Measurements from ENCODE around the gene VGF.
"Not testable (repeated sequence)": the region's sequence is repeated elsewhere in the genome, so short reads cannot be mapped to it uniquely, and the experiment has no call there.

Gene VGF

GRCh38 chr7:101165075-101165957, at the start of gene VGF:
Gene VGF (minus strand): TSS chr7:101165569. CDS start chr7:101164843, 726 bp downstream.
- peak; percentile 88 to 91 for DNase-seq

GRCh38 chr7:101212014-101212413, 46.6 kb upstream of the VGF start:
- DNase-seq = no peak

GRCh38 chr7:101211501-101211900, 46.1 kb upstream of the VGF start:
- DNase-seq = no peak

DNA sequence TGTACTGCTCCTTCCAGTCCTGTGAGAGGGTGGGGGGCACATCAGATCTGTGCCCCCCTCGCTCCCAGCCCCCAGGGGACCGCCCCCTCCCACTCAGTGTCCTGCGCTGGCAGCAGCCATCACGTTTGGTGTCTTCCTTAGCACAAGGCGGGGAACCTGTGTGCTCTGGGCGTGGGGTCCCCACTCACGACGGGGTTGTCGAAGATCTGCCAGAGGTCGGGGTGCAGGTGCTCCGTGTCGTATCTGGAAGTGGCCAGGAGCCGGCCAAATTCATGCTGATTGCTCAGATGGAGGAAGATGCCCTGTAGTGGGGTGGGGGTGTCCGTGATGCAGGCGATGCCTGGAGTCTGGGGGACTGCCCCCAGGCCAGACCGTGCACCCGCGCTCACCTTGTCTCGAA, 44.8 kb upstream of the VGF start:
- no peak for DNase-seq

DNA sequence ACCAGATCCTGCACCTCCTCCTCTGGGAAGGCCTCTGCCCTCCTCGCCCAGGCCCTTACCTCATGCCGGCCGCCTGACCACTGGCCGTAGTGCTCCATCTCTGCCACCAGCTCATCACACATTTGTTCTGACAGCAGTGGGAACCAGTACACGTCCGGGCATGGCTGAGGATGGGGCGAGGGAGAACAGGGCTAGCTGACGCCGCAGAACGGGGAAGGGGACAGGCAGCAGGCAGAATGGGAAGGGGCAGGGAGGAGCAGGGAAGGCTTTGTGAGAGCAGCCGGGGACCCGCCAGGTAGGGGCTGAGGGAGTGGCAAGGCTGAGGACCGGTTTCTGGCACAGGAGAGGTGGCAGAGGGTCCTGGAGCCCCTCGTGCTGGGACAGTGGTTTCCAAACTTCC, 43.4 kb upstream of the VGF start:
- DNase-seq = no peak

DNA sequence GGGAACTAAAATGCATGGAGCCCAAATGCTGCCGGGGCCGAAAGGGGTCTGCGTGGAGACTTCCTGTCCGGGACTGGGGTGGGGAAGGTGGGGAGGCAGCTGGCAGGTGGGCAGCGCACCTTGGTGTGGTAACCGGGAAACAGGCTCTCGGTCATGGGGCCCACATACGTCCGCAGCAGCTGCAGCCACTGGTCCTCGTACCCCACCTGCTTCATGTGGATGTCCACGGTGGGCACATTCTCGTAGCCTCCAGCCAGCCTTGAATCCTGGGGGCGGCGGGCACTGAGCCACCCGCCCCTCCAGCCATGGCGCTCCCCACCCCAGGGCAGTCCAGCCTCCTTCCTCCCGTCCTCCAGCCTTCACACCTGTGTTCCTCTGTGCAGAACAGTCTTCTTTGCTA, 42.1 kb upstream of the VGF start:
- no peak for DNase-seq

- DNase-seq = no peak
Measured at GRCh38 chr7:101206665-101207042, 41.3 kb upstream of the VGF start.

DNA sequence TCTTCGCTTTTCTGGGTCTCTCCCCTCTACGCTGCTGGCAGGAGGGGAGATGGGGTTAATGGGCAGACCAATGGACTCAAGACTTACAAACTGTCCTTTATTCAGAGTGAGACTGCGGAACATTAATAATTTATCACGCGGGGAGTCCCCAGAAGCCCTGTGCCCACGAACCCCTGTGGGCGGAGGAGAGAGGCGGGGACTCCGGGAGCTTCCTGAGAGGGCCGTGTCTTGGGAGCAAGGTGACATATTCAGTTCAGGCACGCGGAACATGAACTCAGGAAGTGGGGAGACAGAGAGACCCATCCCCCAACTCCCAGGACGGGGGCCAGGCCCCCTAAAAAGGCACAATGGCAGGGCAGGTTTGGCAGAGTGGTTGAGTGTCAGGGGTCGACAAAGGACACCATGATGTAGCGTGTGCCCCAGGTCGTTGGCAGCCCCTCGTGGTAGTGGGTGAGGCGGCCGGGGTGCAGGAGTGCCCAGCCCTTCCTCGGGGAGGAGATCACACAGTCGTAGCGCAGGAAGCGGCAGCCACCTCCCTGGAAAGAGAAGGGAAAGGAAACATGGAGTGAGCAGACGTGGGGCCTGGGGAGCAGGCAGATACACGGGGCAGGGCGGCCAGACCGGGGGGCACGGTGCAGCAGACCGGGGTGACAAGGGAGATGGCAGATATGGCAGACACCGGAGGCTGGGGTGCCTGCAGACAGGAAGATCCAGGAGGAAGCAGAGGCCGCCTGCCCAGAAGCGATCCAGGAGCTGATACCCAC, 40.7 kb upstream of the VGF start:
- no peak for DNase-seq

DNA sequence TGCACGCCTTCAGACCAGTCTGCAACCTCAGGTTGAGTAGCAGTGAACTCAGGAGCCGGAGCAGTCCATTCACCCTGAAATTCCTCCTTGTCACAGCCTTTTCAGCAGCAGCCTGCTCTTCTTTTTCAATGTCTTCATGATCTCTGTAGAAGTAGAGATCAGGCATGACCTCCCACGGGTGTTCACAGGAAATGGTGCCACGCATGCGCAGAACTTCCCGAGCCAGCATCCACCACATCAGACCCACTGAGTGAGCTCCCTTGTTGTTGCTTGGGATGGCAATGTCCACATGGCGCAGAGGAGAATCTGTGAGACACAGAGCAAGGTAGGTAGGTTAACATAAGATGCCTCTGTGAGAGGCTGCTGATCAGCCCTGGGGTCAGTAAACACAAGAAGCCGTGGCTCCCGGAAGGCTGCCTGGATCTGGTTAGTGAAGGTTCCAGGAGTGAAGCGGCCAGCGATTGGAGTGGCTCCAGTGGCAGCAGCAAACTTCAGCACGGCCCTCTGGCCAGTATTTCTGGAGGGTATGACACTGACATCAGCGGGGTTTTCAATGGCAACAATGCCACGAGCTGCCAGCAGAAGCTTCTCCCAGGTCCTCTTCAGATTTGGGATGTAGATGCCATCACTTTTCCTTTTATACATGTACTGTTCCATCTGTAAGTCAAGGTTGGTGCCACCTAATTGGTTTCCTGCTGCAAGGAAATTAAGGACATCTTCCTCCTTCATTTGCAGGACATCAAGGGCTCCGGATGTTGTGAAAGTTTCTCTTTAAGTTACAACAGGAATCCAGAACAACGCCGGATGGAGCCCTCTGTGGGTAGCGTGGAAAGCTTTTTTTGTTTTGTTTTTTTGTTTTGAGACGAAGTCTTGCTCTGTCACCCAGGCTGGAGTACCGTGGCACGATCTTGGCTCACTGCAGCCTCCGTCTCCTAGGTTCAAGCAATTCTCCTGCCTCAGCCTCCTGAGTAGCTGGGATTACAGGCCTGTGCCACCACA, 38.7 kb upstream of the VGF start:
- peak in 1 of 2 experiments; percentile 36 for DNase-seq

DNA sequence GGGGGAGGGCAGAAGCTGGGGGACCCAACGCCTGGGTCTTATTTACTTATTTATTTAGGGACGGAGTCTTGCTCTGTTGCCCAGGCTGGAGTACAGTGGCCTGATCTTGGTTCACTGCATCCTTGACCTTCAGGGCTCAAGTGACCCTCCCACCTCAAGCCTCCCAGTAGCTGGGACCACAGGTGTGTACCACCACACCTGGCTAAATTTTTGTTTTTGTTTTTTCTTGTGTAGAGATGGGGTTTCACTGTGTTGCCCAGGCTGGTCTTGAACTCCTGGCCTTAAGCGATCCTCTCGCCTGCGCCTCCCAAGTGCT, 37.2 kb upstream of the VGF start:
- no peak for DNase-seq

GRCh38 chr7:101201695-101202602, 36.6 kb upstream of the VGF start:
- no peak for DNase-seq

GRCh38 chr7:101200862-101201599, 35.7 kb upstream of the VGF start, which contains the start of gene MOGAT3:
Gene MOGAT3 (minus strand): TSS chr7:101201036. CDS start chr7:101200854, 182 bp downstream.
- DNase-seq = no peak

GRCh38 chr7:101200504-101200861, 35.1 kb upstream of the VGF start:
- DNase-seq = no peak

GRCh38 chr7:101199522-101199921, 34.2 kb upstream of the VGF start:
- not testable (repeated sequence) for DNase-seq

GRCh38 chr7:101198476-101198875, 33.1 kb upstream of the VGF start:
- no peak for DNase-seq

- DNase-seq = no peak
Measured at GRCh38 chr7:101197991-101198390, 32.6 kb upstream of the VGF start.

DNA sequence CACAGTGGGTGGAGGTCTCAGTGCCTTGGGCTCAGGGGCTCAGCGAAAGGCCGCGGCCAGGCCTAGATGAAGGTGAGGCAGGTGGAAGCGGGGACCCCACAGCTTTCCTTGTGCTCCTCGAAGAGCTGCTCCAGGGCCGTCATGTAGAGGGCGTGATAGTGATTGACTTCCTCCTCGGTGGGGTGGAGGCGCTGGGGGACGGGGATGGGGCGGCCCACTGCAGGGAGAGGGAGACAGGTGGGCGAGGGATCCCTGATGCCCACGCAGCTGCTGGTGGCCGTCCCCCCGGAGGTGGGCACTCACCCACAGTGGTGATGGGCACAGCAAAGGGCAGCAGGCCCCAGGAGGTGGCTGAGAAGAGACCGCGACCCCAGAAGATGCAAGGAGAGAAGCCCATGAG, 30.5 kb upstream of the VGF start:
- DNase-seq = no peak

DNA sequence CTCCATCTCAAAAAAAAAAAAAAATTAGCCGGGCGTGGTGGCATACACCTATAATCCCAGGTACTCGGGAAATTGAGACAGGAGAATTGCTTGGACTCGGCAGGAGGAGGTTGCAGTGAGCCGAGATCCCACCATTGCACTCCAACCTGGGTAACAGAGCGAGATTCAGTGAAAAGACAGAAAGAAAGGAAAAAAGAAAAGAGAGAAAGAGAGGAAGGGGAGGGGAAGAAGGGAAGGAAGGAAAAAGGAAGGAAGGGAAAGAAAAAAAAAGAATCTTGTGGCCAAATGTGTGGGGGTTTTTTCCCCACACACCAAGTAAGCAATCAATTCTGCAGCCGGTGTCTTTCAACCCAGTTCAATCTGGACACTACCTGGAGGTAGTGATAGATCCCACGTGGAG, 23.7 kb upstream of the VGF start:
- no peak for DNase-seq

GRCh38 chr7:101186844-101187428, 21.6 kb upstream of the VGF start:
- DNase-seq = no peak

- no peak for DNase-seq
Measured at GRCh38 chr7:101186194-101186593, 20.8 kb upstream of the VGF start.

All from stimulated activated CD4-positive, alpha-beta T cell treated with anti-CD3 and anti-CD28 coated beads, Interleukin-4, amount 100 ng/mL, for 4 hours (primary cell).